Memory B cell (primary cell): ENCODE measurements around the gene F2RL1.
"Not testable (repeated sequence)": the region's sequence is repeated elsewhere in the genome, so short reads cannot be mapped to it uniquely, and the experiment has no call there.

ENCODE experiments used
- ATAC-seq: fragments of 150-1000 bp; cut with Tn5 transposase; 2 replicates; pipeline ENCODE4 v1.10.0; 2021; ENCODE audit warnings: low read depth, mild to moderate bottlenecking, moderate library complexity
- DNase-seq, 2 donors: peaks; one replicate each; pipeline ENCODE4 v3.0.0; 2022; ENCODE audit warnings: low spot score in 2 of 2
- H3K27ac Mint-ChIP-seq: one replicate; pipeline ENCODE4 v1.8.0; 2022; ENCODE audit warnings: mild to moderate bottlenecking, moderate library complexity, mixed read lengths
- H3K27me3 Mint-ChIP-seq: one replicate; pipeline ENCODE4 v1.8.0; 2022; ENCODE audit warnings: mixed read lengths
- H3K36me3 Mint-ChIP-seq: one replicate; pipeline ENCODE4 v1.8.0; 2022; ENCODE audit warnings: mild to moderate bottlenecking, mixed read lengths
- H3K4me1 Mint-ChIP-seq: one replicate; pipeline ENCODE4 v1.8.0; 2022; ENCODE audit warnings: mixed read lengths
- H3K4me3 Mint-ChIP-seq: one replicate; pipeline ENCODE4 v1.8.0; 2022; ENCODE audit warnings: mild to moderate bottlenecking, moderate library complexity, mixed read lengths
- H3K9me3 Mint-ChIP-seq: one replicate; pipeline ENCODE4 v1.8.0; 2022; ENCODE audit warnings: mixed read lengths

Gene F2RL1

GRCh38 chr5:76791461-76791860 is 27.4 kb upstream of the F2RL1 start:
- H3K36me3 Mint-ChIP-seq = peaks cover 2% of the 10 kb centered on the region
- no peak overlapping the region for H3K27ac Mint-ChIP-seq
- no peaks in the 10 kb centered on the region for H3K9me3 Mint-ChIP-seq
- peaks cover 2% of the 10 kb centered on the region for H3K27me3 Mint-ChIP-seq
- no peak for DNase-seq
- ATAC-seq = no peak
- no peak overlapping the region for H3K4me3 Mint-ChIP-seq
- H3K4me1 Mint-ChIP-seq = peaks cover 8% of the 10 kb centered on the region

- no peak overlapping the region for H3K4me3 Mint-ChIP-seq
- H3K27ac Mint-ChIP-seq = no peak overlapping the region
- no peaks in the 10 kb centered on the region for H3K9me3 Mint-ChIP-seq
- no peak for ATAC-seq
- DNase-seq = no peak
- H3K27me3 Mint-ChIP-seq = peaks cover 5% of the 10 kb centered on the region
- H3K4me1 Mint-ChIP-seq = peaks cover 8% of the 10 kb centered on the region
- no peaks in the 10 kb centered on the region for H3K36me3 Mint-ChIP-seq
Measured at GRCh38 chr5:76794871-76795270, 24.0 kb upstream of the F2RL1 start.

- Mint-ChIP-seq H3K27me3 (peaks cover 11% of the 10 kb centered on the region), H3K9me3 (no peaks in the 10 kb centered on the region), H3K27ac (no peak overlapping the region), H3K4me1 (no peaks in the 10 kb centered on the region), H3K4me3 (no peak overlapping the region), H3K36me3 (no peaks in the 10 kb centered on the region)
- DNase-seq (no peak), ATAC-seq (no peak)
Measured at GRCh38 chr5:76799588-76799987, 19.2 kb upstream of the F2RL1 start.

GRCh38 chr5:76800579-76800978 is 18.3 kb upstream of the F2RL1 start:
- Mint-ChIP-seq H3K27me3 (peaks cover 11% of the 10 kb centered on the region), H3K9me3 (no peaks in the 10 kb centered on the region), H3K27ac (no peak overlapping the region), H3K36me3 (no peaks in the 10 kb centered on the region), H3K4me3 (no peak overlapping the region), H3K4me1 (no peaks in the 10 kb centered on the region)
- ATAC-seq (no peak), DNase-seq (no peak)

- Mint-ChIP-seq H3K36me3 (no peaks in the 10 kb centered on the region), H3K4me3 (no peak overlapping the region)
Measured at GRCh38 chr5:76801159-76801802, 17.5 kb upstream of the F2RL1 start.

GRCh38 chr5:76801803-76802195 is 17.0 kb upstream of the F2RL1 start:
- ATAC-seq = no peak
- H3K27me3 Mint-ChIP-seq = peaks cover 11% of the 10 kb centered on the region
- no peak overlapping the region for H3K4me3 Mint-ChIP-seq
- H3K27ac Mint-ChIP-seq = no peak overlapping the region
- H3K4me1 Mint-ChIP-seq = no peaks in the 10 kb centered on the region
- no peak for DNase-seq
- no peaks in the 10 kb centered on the region for H3K9me3 Mint-ChIP-seq
- no peaks in the 10 kb centered on the region for H3K36me3 Mint-ChIP-seq

More at GRCh38 chr5:76801159-76801802, 17.5 kb upstream of the F2RL1 start:
- no peak overlapping the region for H3K27ac Mint-ChIP-seq
- ATAC-seq = no peak
- no peaks in the 10 kb centered on the region for H3K4me1 Mint-ChIP-seq
- H3K27me3 Mint-ChIP-seq = peaks cover 11% of the 10 kb centered on the region
- H3K9me3 Mint-ChIP-seq = no peaks in the 10 kb centered on the region
- DNase-seq = no peak

- H3K4me1 Mint-ChIP-seq = no peaks in the 10 kb centered on the region
- peaks cover 9% of the 10 kb centered on the region for H3K27me3 Mint-ChIP-seq
- DNase-seq (no peak), ATAC-seq (no peak)
- H3K4me3 Mint-ChIP-seq = no peak overlapping the region
- H3K27ac Mint-ChIP-seq = no peak overlapping the region
- no peaks in the 10 kb centered on the region for H3K9me3 Mint-ChIP-seq
- no peaks in the 10 kb centered on the region for H3K36me3 Mint-ChIP-seq
Measured at GRCh38 chr5:76804266-76804665, 14.6 kb upstream of the F2RL1 start.

GRCh38 chr5:76805821-76806505 is 12.9 kb upstream of the F2RL1 start:
- Mint-ChIP-seq H3K27ac (no peak overlapping the region), H3K4me1 (no peaks in the 10 kb centered on the region), H3K27me3 (peaks cover 4% of the 10 kb centered on the region), H3K4me3 (no peak overlapping the region), H3K36me3 (no peaks in the 10 kb centered on the region), H3K9me3 (no peaks in the 10 kb centered on the region)
- ATAC-seq = no peak
- DNase-seq = no peak

- no peaks in the 10 kb centered on the region for H3K9me3 Mint-ChIP-seq
- H3K27me3 Mint-ChIP-seq = no peaks in the 10 kb centered on the region
- H3K4me3 Mint-ChIP-seq = no peak overlapping the region
- no peaks in the 10 kb centered on the region for H3K36me3 Mint-ChIP-seq
- DNase-seq (no peak), ATAC-seq (no peak)
- no peaks in the 10 kb centered on the region for H3K4me1 Mint-ChIP-seq
- H3K27ac Mint-ChIP-seq = no peak overlapping the region
Measured at GRCh38 chr5:76807296-76807695, 11.5 kb upstream of the F2RL1 start.

- DNase-seq = no peak
- Mint-ChIP-seq H3K36me3 (no peaks in the 10 kb centered on the region), H3K4me3 (no peak overlapping the region), H3K4me1 (no peaks in the 10 kb centered on the region), H3K9me3 (no peaks in the 10 kb centered on the region), H3K27ac (no peak overlapping the region), H3K27me3 (no peaks in the 10 kb centered on the region)
- no peak for ATAC-seq
Measured at GRCh38 chr5:76808141-76808691, 10.6 kb upstream of the F2RL1 start.

- H3K4me1 Mint-ChIP-seq = no peaks in the 10 kb centered on the region
- H3K9me3 Mint-ChIP-seq = no peaks in the 10 kb centered on the region
- H3K27me3 Mint-ChIP-seq = no peaks in the 10 kb centered on the region
- no peak overlapping the region for H3K4me3 Mint-ChIP-seq
- ATAC-seq = no peak
- no peaks in the 10 kb centered on the region for H3K36me3 Mint-ChIP-seq
- DNase-seq = no peak
- H3K27ac Mint-ChIP-seq = no peak overlapping the region
Measured at GRCh38 chr5:76809141-76809540, 9.7 kb upstream of the F2RL1 start.

- H3K4me3 Mint-ChIP-seq = no peak overlapping the region
- ATAC-seq (no peak), DNase-seq (no peak)
- H3K9me3 Mint-ChIP-seq = no peaks in the 10 kb centered on the region
- peaks cover under 1% of the 10 kb centered on the region for H3K27me3 Mint-ChIP-seq
- H3K4me1 Mint-ChIP-seq = no peaks in the 10 kb centered on the region
- no peak overlapping the region for H3K27ac Mint-ChIP-seq
- no peaks in the 10 kb centered on the region for H3K36me3 Mint-ChIP-seq
Measured at GRCh38 chr5:76810236-76810635, 8.6 kb upstream of the F2RL1 start.

GRCh38 chr5:76811214-76811613 is 7.6 kb upstream of the F2RL1 start:
- H3K27ac Mint-ChIP-seq = no peak overlapping the region
- no peak for DNase-seq
- H3K36me3 Mint-ChIP-seq = no peaks in the 10 kb centered on the region
- ATAC-seq = no peak
- peaks cover 6% of the 10 kb centered on the region for H3K27me3 Mint-ChIP-seq
- H3K9me3 Mint-ChIP-seq = no peaks in the 10 kb centered on the region
- no peaks in the 10 kb centered on the region for H3K4me1 Mint-ChIP-seq
- H3K4me3 Mint-ChIP-seq = no peak overlapping the region

- H3K9me3 Mint-ChIP-seq, H3K27me3 Mint-ChIP-seq: not testable (repeated sequence)
Measured at GRCh38 chr5:76812209-76812608, 6.6 kb upstream of the F2RL1 start.

More at GRCh38 chr5:76812209-76812608, 6.6 kb upstream of the F2RL1 start:
- H3K4me1 Mint-ChIP-seq, H3K27ac Mint-ChIP-seq, ATAC-seq, DNase-seq, H3K4me3 Mint-ChIP-seq, H3K36me3 Mint-ChIP-seq: not testable (repeated sequence)
